Spleen (tissue), 11 donors: ENCODE results near the gene PCBP3. TPM values are rescaled to one million over a fixed set of nuclear protein-coding genes. Genes with fewer than 3 reads are reported as not detected.

Source experiments
- DNase-seq: peaks from one replicate; pipeline ENCODE4 v3.0.0-alpha.2; 2020
- H3K27ac ChIP-seq, 8 donors: fragments of 200-600 bp; sonication (generic) in 7 of 8; 1 replicate in 4 of 8; 2 replicates in 4 of 8; pipeline versions ENCODE4 v1.5.0 to v1.8.0; 2016 to 2021; ENCODE audit warnings: inconsistent platforms in 4 of 8, mild to moderate bottlenecking in 4 of 8, moderate library complexity in 1 of 8
- H3K27me3 ChIP-seq, 7 donors: fragments of 200-600 bp; sonication (generic) in 6 of 7; replicated peaks in 1 of 7; 1 replicate in 4 of 7; 2 replicates in 3 of 7; pipeline versions ENCODE4 v1.5.0 to v1.8.0; 2016 to 2021; ENCODE audit warnings: inconsistent platforms in 3 of 7, mild to moderate bottlenecking in 1 of 7
- H3K36me3 ChIP-seq, 6 donors: fragments of 200-600 bp; sonication (generic) in 5 of 6; 1 replicate in 4 of 6; 2 replicates in 2 of 6; pipeline versions ENCODE4 v1.5.0 to v1.8.0; 2016 to 2021; ENCODE audit warnings: inconsistent platforms in 2 of 6
- H3K4me1 ChIP-seq, 6 donors: fragments of 200-600 bp; sonication (generic) in 5 of 6; 1 replicate in 3 of 6; 2 replicates in 3 of 6; pipeline versions ENCODE4 v1.5.0 to v1.8.0; 2016 to 2021; ENCODE audit warnings: inconsistent platforms in 3 of 6
- H3K4me3 ChIP-seq, 8 donors: fragments of 200-600 bp; sonication (generic) in 7 of 8; 1 replicate in 4 of 8; 2 replicates in 4 of 8; pipeline versions ENCODE4 v1.5.0 to v1.8.0; 2016 to 2021; ENCODE audit warnings: inconsistent platforms in 4 of 8, mild to moderate bottlenecking in 4 of 8, moderate library complexity in 2 of 8
- H3K9me3 ChIP-seq, 8 donors: fragments of 200-600 bp; sonication (generic) in 7 of 8; 1 replicate in 4 of 8; 2 replicates in 4 of 8; pipeline versions ENCODE4 v1.5.0 to v1.8.0; 2016 to 2021; ENCODE audit warnings: inconsistent platforms in 4 of 8
- CTCF ChIP-seq, 11 experiments: fragments of 200-600 bp in 7 of 11; fragments of 450-650 bp in 4 of 11; sonication (generic) in 4 of 11; IDR thresholded peaks in 8 of 11; conservative IDR thresholded peaks in 3 of 11; 1 replicate in 7 of 11; 2 replicates in 4 of 11; pipeline versions ENCODE4 v1.4.0 to v1.8.0; 2016 to 2021; ENCODE audit warnings: antibody characterized with exemption in 11 of 11, inconsistent platforms in 4 of 11, mild to moderate bottlenecking in 1 of 11
- POLR2A ChIP-seq, 3 donors: fragments of 450-650 bp; IDR thresholded peaks; one replicate each; pipeline ENCODE4 v1.5.1; 2017; ENCODE audit warnings: antibody characterized with exemption in 3 of 3, mild to moderate bottlenecking in 1 of 3
- POLR2AphosphoS5 ChIP-seq, 3 donors: sonication (generic); formaldehyde crosslinking; IDR thresholded peaks; one replicate each; pipeline ENCODE4 v1.5.1; 2017; ENCODE audit warnings: antibody characterized with exemption in 3 of 3
- WGBS, 5 donors: extraction: QIAGEN DNeasy Blood & Tissue Kit in 3 of 5; methylation state at CpG; one replicate each; pipeline versions ENCODE4 v1.1.5 to v1.1.7; 2013 to 2018; 5-methylcytosine and 5-hydroxymethylcytosine counted together
- intact Hi-C: fragments of 100-400 bp; cut with DNase I; formaldehyde crosslinking; loops from one replicate; pipeline ENCODE4 v1.15.0; 2023; ENCODE audit warnings: low total_unique reads
- polyA plus RNA-seq, 3 donors: library from polyadenylated mRNA; stranded (reverse); fragments of 200-250 nt; gene quantifications; one replicate each; pipeline ENCODE4 v1.2.1, GENCODE V29; 2013
- total RNA-seq, 7 donors: library from RNA; depleted of rRNA in 3 of 7; stranded (reverse); fragments of >200 nt in 3 of 7; fragmentation: NEBNext Ultra II Directional in 4 of 7; extraction: Animal tissue kit (Norgen Biotek cat#: 25700) in 4 of 7; gene quantifications; one replicate each; pipeline versions ENCODE4 v1.1.0 to v1.2.1, GENCODE V29; 2016 to 2021
- donor health status: healthy with polysubstance abuse.
- donor health status: DM: no; HTN: no; CAD: no; lungs with moderate emphysema.
- donor health status: DM: no; HTN: no; CAD: no.
- donor health status: Bipolar disorder and iron deficiency.
- donor health status: healthy.
- donor health status: DM: no; HTN: no; CAD: no.
- donor health status: DM: yes; HTN: yes; CAD: no.

PCBP3 gene
- total and polyA plus RNA-seq, 10 donors, result 4.2 to 31.6 (median 15.2) TPM

DNA sequence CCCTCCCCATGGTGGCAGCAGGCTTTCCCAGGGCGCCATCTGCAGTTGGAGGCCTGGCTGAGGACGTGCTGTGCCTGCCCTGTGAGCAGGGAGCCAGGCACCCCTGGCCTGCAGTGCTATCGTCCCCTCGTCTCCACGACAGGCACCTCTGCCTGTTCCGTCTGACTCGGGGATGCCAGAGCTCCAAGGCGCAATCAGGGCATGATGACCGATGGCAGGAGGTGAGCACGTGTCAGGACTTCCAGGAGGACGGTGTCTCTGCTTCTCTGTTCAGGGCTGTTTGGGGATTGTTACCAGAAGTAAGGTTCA is 125.2 kb downstream of the PCBP3 start:
- intact Hi-C loops, result no loop called here
- no peak overlapping the region for H3K4me3 ChIP-seq
- H3K4me1 ChIP-seq, result no peaks in the 10 kb centered on the region
- no peak overlapping the region for H3K27ac ChIP-seq
- peaks cover 0 to 14% (median 7%) of the 10 kb centered on the region in 8 donors for H3K9me3 ChIP-seq
- DNase-seq, result no peak
- TF ChIP-seq CTCF (IDR thresholded peaks at IDR 0.05 in 8 of 11, conservative IDR thresholded peaks at IDR 0.05 in 3 of 11), result no peak
- TF ChIP-seq POLR2A (IDR thresholded peaks at IDR 0.05), result no peak
- TF ChIP-seq POLR2AphosphoS5 (IDR thresholded peaks at IDR 0.05), result no peak
- H3K36me3 ChIP-seq, result peaks cover 0 to 6% (median 0%) of the 10 kb centered on the region in 6 donors
- no peaks in the 10 kb centered on the region for H3K27me3 ChIP-seq
- 84 to 91% (median 87%) methylated on average over 11 of the region's 11 CpGs for WGBS, 5 donors

DNA sequence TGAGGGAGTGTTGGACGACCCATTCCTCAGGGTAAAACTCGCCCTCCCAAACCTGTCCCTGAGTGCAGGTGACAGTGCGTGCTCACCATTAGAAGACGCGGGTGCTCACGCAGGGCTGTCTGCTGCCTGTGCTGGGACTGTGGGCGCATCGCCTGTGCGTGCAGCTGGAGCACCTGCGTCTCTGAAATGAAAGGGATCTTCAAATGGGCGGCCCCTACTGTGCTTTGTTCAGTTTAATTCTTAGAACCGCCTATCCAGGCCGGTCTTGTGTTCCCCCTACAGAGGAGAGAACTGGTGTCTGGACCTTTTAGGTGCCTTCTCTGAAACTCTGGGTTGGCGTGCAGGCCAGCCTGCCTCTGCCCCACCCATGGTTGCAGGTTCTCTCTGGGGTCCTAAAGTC is 125.8 kb downstream of the PCBP3 start:
- H3K36me3 ChIP-seq, result peaks cover 0 to 6% (median 0%) of the 10 kb centered on the region in 6 donors
- peaks cover 0 to 3% (median 0%) of the 10 kb centered on the region in 6 donors for H3K4me1 ChIP-seq
- DNase-seq, result peak; percentile 47
- TF ChIP-seq CTCF (IDR thresholded peaks at IDR 0.05 in 8 of 11, conservative IDR thresholded peaks at IDR 0.05 in 3 of 11), result no peak
- no peak for TF ChIP-seq POLR2AphosphoS5 (IDR thresholded peaks at IDR 0.05)
- no peak for TF ChIP-seq POLR2A (IDR thresholded peaks at IDR 0.05)
- no peaks in the 10 kb centered on the region for H3K27me3 ChIP-seq
- no peak overlapping the region for H3K4me3 ChIP-seq
- 79 to 96% (median 90%) methylated on average over 14 of the region's 14 CpGs for WGBS, 5 donors
- no peak overlapping the region for H3K27ac ChIP-seq
- intact Hi-C loops, result no loop called here
- H3K9me3 ChIP-seq, result peaks cover 0 to 18% (median 9%) of the 10 kb centered on the region in 8 donors

GRCh38 chr21:45769896-45770295 is 126.4 kb downstream of the PCBP3 start:
- TF ChIP-seq CTCF (IDR thresholded peaks at IDR 0.05 in 8 of 11, conservative IDR thresholded peaks at IDR 0.05 in 3 of 11) (no peak), POLR2AphosphoS5 (IDR thresholded peaks at IDR 0.05) (no peak), POLR2A (IDR thresholded peaks at IDR 0.05) (no peak)
- 89 to 93% (median 92%) methylated on average over 16 of the region's 16 CpGs for WGBS, 5 donors
- peak; percentile 65 for DNase-seq
- peaks cover 0 to 6% (median 0%) of the 10 kb centered on the region in 6 donors for H3K36me3 ChIP-seq
- intact Hi-C loops, result no loop called here
- H3K27ac ChIP-seq, result no peak overlapping the region
- peaks cover 0 to 5% (median 0%) of the 10 kb centered on the region in 6 donors for H3K4me1 ChIP-seq
- H3K4me3 ChIP-seq, result no peak overlapping the region
- no peaks in the 10 kb centered on the region for H3K27me3 ChIP-seq
- H3K9me3 ChIP-seq, result peaks cover 0 to 18% (median 9%) of the 10 kb centered on the region in 8 donors

GRCh38 chr21:45772180-45772579 is 128.7 kb downstream of the PCBP3 start:
- no peak for DNase-seq
- TF ChIP-seq POLR2A (IDR thresholded peaks at IDR 0.05), result no peak
- TF ChIP-seq POLR2AphosphoS5 (IDR thresholded peaks at IDR 0.05), result no peak
- no peak for TF ChIP-seq CTCF (IDR thresholded peaks at IDR 0.05 in 8 of 11, conservative IDR thresholded peaks at IDR 0.05 in 3 of 11)
- intact Hi-C loops, result no loop called here
- H3K36me3 ChIP-seq, result no peaks in the 10 kb centered on the region
- peaks cover 0 to 32% (median 26%) of the 10 kb centered on the region in 8 donors for H3K9me3 ChIP-seq
- H3K4me1 ChIP-seq, result peaks cover 0 to 5% (median 0%) of the 10 kb centered on the region in 6 donors
- H3K27me3 ChIP-seq, result no peaks in the 10 kb centered on the region
- no peak overlapping the region for H3K4me3 ChIP-seq
- no peak overlapping the region for H3K27ac ChIP-seq
